IMR-90 (cell line): ENCODE measurements around the gene STOML2. TPM values are rescaled to one million over a fixed set of nuclear protein-coding genes. Genes with fewer than 3 reads are reported as not detected.

Source experiments
- ATAC-seq: fragments of 200-7000 bp; cut with Tn5 transposase; 2 replicates; pipeline ENCODE4 v1.9.1; 2020; ENCODE audit warnings: low read depth, mild to moderate bottlenecking, moderate library complexity
- BruUV-seq: library from RNA; stranded (reverse); fragments of 400-500 nt; replicated peaks from 2 replicates; lab custom pipeline; 2021; lab: Mats Ljungman, UMichigan
- CTCF ChIA-PET: fragments of 300-600 bp; formaldehyde crosslinking; extraction: SDS; loops from one replicate; lab custom pipeline; 2021; ENCODE audit warnings: antibody characterized with exemption; lab: Yijun Ruan, JAX
- POLR2A ChIA-PET: fragments of 300-600 bp; sonication (Branson Sonifier 250); formaldehyde crosslinking; loops from one replicate; lab custom pipeline; 2022; ENCODE audit warnings: antibody characterized with exemption; ENCODE audit not compliant: unreplicated experiment; lab: Charles Lee
- DNase-seq: peaks from one replicate; pipeline ENCODE4 v3.0.0; 2013
- H2AFZ ChIP-seq: replicated peaks from 2 replicates; pipeline ENCODE3; 2013; ENCODE audit warnings: low read length, mild to moderate bottlenecking; ENCODE audit not compliant: poor library complexity
- H2AK5ac ChIP-seq: 2 replicates; pipeline ENCODE4 v1.6.1; 2013; ENCODE audit warnings: low read depth, low read length, inconsistent platforms
- H2AK9ac ChIP-seq: replicated peaks from 2 replicates; pipeline ENCODE3; 2013; ENCODE audit warnings: mild to moderate bottlenecking, low read depth, low read length, moderate library complexity; ENCODE audit not compliant: poor library complexity
- H2BK120ac ChIP-seq: 2 replicates; pipeline ENCODE4 v1.6.1; 2013; ENCODE audit warnings: low read depth, low read length, inconsistent platforms
- H2BK15ac ChIP-seq: 3 replicates; pipeline ENCODE4 v1.6.1; 2013; ENCODE audit warnings: low read depth, low read length, inconsistent platforms
- H2BK20ac ChIP-seq: 2 replicates; pipeline ENCODE4 v1.6.1; 2013; ENCODE audit warnings: low read depth, mild to moderate bottlenecking, inconsistent platforms, low read length, moderate library complexity
- H2BK5ac ChIP-seq: 2 replicates; pipeline ENCODE4 v1.6.1; 2013; ENCODE audit warnings: mild to moderate bottlenecking, low read depth, low read length, inconsistent platforms; ENCODE audit not compliant: poor library complexity, severe bottlenecking
- H3K14ac ChIP-seq: replicated peaks from 2 replicates; pipeline ENCODE4 v1.6.1; 2013; ENCODE audit warnings: low read depth, low read length, inconsistent platforms
- H3K18ac ChIP-seq: 2 replicates; pipeline ENCODE4 v1.6.1; 2013; ENCODE audit warnings: low read depth, low read length, control low read depth
- H3K23ac ChIP-seq: 2 replicates; pipeline ENCODE4 v1.6.1; 2013; ENCODE audit warnings: low read depth, low read length, inconsistent platforms
- H3K27ac ChIP-seq: 2 replicates; pipeline ENCODE4 v1.5.1; 2013; ENCODE audit warnings: mild to moderate bottlenecking, control low read depth, low read length; ENCODE audit not compliant: insufficient read depth
- H3K27me3 ChIP-seq: 2 replicates; pipeline ENCODE4 v1.6.1; 2013; ENCODE audit warnings: low read length; ENCODE audit not compliant: control insufficient read depth, insufficient read depth
- H3K36me3 ChIP-seq: 2 replicates; pipeline ENCODE4 v1.6.1; 2013; ENCODE audit warnings: low read length, mixed read lengths; ENCODE audit not compliant: control insufficient read depth, insufficient read depth
- H3K4ac ChIP-seq: 2 replicates; pipeline ENCODE4 v1.6.1; 2013; ENCODE audit warnings: low read depth, low read length, inconsistent platforms
- H3K4me1 ChIP-seq: 2 replicates; pipeline ENCODE4 v1.6.1; 2013; ENCODE audit warnings: low read length, mixed read lengths; ENCODE audit not compliant: control insufficient read depth, insufficient read depth
- H3K4me2 ChIP-seq: 2 replicates; pipeline ENCODE4 v1.6.1; 2013; ENCODE audit warnings: low read depth, mild to moderate bottlenecking, control low read depth, low read length, moderate library complexity
- H3K4me3 ChIP-seq: 2 replicates; pipeline ENCODE4 v1.5.1; 2013; ENCODE audit warnings: low read depth, mild to moderate bottlenecking, control low read depth, low read length, moderate library complexity; ENCODE audit not compliant: insufficient read depth
- H3K56ac ChIP-seq: 2 replicates; pipeline ENCODE4 v1.6.1; 2013; ENCODE audit warnings: low read length, inconsistent platforms; ENCODE audit not compliant: insufficient read depth; ENCODE audit errors: extremely low read depth
- H3K79me1 ChIP-seq, 2 experiments: 2 replicates each; pipeline ENCODE4 v1.6.1; 2013; ENCODE audit warnings: low read length in 2 of 2, inconsistent platforms in 1 of 2, low read depth in 1 of 2
- H3K9ac ChIP-seq: 2 replicates; pipeline ENCODE4 v1.6.1; 2013; ENCODE audit warnings: low read depth, low read length, control low read depth
- H3K9me1 ChIP-seq: 2 replicates; pipeline ENCODE4 v1.6.1; 2013; ENCODE audit warnings: low read length, inconsistent platforms; ENCODE audit not compliant: insufficient read depth
- H3K9me3 ChIP-seq: 2 replicates; pipeline ENCODE4 v1.6.1; 2013; ENCODE audit warnings: low read length; ENCODE audit not compliant: control insufficient read depth, insufficient read depth
- H4K20me1 ChIP-seq: 2 replicates; pipeline ENCODE4 v1.6.1; 2013; ENCODE audit warnings: low read length, inconsistent platforms; ENCODE audit not compliant: insufficient read depth
- H4K5ac ChIP-seq: 2 replicates; pipeline ENCODE4 v1.6.1; 2013; ENCODE audit warnings: mild to moderate bottlenecking, low read depth, low read length, control low read depth
- H4K8ac ChIP-seq, 2 experiments: 2 replicates each; pipeline ENCODE4 v1.6.1; 2013; ENCODE audit warnings: low read depth in 2 of 2, low read length in 2 of 2, control low read depth in 1 of 2, inconsistent platforms in 1 of 2
- H4K91ac ChIP-seq: 2 replicates; pipeline ENCODE4 v1.6.1; 2013; ENCODE audit warnings: low read depth, low read length, inconsistent platforms; ENCODE audit not compliant: insufficient read depth
- BHLHE40 ChIP-seq: fragments of 150-350 bp; IDR thresholded peaks from 2 replicates; pipeline ENCODE4 v1.6.1; 2016; ENCODE audit warnings: mild to moderate bottlenecking, low read depth, low read length
- CHD1 ChIP-seq: IDR thresholded peaks from 2 replicates; pipeline ENCODE4 v1.6.1; 2012; ENCODE audit warnings: low read depth, low read length, improper control_type of control experiment
- MAFK ChIP-seq: IDR thresholded peaks from 2 replicates; pipeline ENCODE4 v1.6.1; 2012; ENCODE audit warnings: low read depth, low read length, improper control_type of control experiment
- MAZ ChIP-seq: IDR thresholded peaks from 2 replicates; pipeline ENCODE4 v1.6.1; 2012; ENCODE audit warnings: low read depth, mild to moderate bottlenecking, low read length, improper control_type of control experiment, moderate library complexity, borderline replicate concordance
- MXI1 ChIP-seq: IDR thresholded peaks from 2 replicates; pipeline ENCODE4 v1.6.1; 2012; ENCODE audit warnings: low read depth, mild to moderate bottlenecking, low read length, moderate library complexity, borderline replicate concordance
- NFE2L2 ChIP-seq: fragments of 150-350 bp; IDR thresholded peaks from 2 replicates; pipeline ENCODE4 v1.6.1; 2016; ENCODE audit warnings: low read depth, mild to moderate bottlenecking, low read length
- USF2 ChIP-seq: fragments of 150-350 bp; IDR thresholded peaks from 2 replicates; pipeline ENCODE4 v1.6.1; 2017; ENCODE audit warnings: mild to moderate bottlenecking, antibody characterized with exemption, low read length, low read depth
- WGBS, 2 experiments: methylation state at CpG; one replicate each; pipeline versions ENCODE4 v1.1.5 to v1.1.7; 2013; ENCODE audit warnings: missing lambda C conversion rate in 2 of 2; ENCODE audit not compliant: insufficient read length in 1 of 2; ENCODE audit errors: extremely low coverage in 2 of 2; 5-methylcytosine and 5-hydroxymethylcytosine counted together
- dilution Hi-C: fragments of 300-500 bp; cut with HindIII; formaldehyde crosslinking; loops from one replicate; pipeline ENCODE4 v1.14.3; 2018; ENCODE audit warnings: low sequenced_read_pairs; ENCODE audit not compliant: unreplicated experiment
- in situ Hi-C: fragments of 300-500 bp; cut with MboI; formaldehyde crosslinking; loops from 3 replicates; pipeline ENCODE4 v1.14.3; 2019; ENCODE audit warnings: low sequenced_read_pairs, inconsistent platforms, mixed read lengths
- intact Hi-C: fragments of 100-400 bp; cut with micrococcal nuclease; formaldehyde crosslinking; loops from 2 replicates; pipeline ENCODE4 v1.10.0; 2022
- polyA plus RNA-seq, 3 experiments: library from polyadenylated mRNA; depleted of rRNA; stranded (reverse); fragments of >200 nt; gene quantifications; 2 replicates each; pipeline ENCODE4 v1.2.3, GENCODE V29; 2012; ENCODE audit warnings: low replicate concordance in 1 of 3
- total RNA-seq: library from RNA; depleted of rRNA; stranded (reverse); fragments of >200 nt; gene quantifications from 2 replicates; pipeline ENCODE4 v1.2.3, GENCODE V29; 2012

STOML2 gene
- total and polyA plus RNA-seq, 2 of the 4 experiments (the other 2 are of a cell fraction) = 177 to 250 TPM

- Histone ChIP-seq H3K4me3 (peak within 1 kb of the TSS; percentile 88), H4K5ac (peak within 1 kb of the TSS; percentile 76), H4K91ac (peak within 1 kb of the TSS; percentile 94), H2AK9ac (peak within 1 kb of the TSS; percentile 99), H4K20me1 (peaks cover 8% of the 10 kb centered on the region; the same call in 1 of the 2 replicates), H2AK5ac (peak within 1 kb of the TSS; percentile 90), H3K4me1 (peaks cover 16% of the 10 kb centered on the region), H2AFZ (peak within 1 kb of the TSS; percentile 91), H2BK5ac (peak within 1 kb of the TSS; percentile 87), H4K8ac (peak within 1 kb of the TSS; percentile 76 to 77), H3K4me2 (peak within 1 kb of the TSS; percentile 98), H2BK120ac (peak within 1 kb of the TSS; percentile 83), H2BK20ac (peak within 1 kb of the TSS; percentile 57), H3K14ac (peak within 1 kb of the TSS; percentile 94), H3K79me1 (peaks cover 11 to 33% of the 10 kb centered on the region in 2 experiments; a peak in 3 of 4 replicates), H3K36me3 (no peaks in the 10 kb centered on the region), H3K23ac (peak within 1 kb of the TSS; percentile 73), H3K9me1 (no peaks in the 10 kb centered on the region; the same call in 1 of the 2 replicates), H3K4ac (peak within 1 kb of the TSS; percentile 86), H3K27me3 (no peaks in the 10 kb centered on the region), H3K9me3 (no peaks in the 10 kb centered on the region), H3K18ac (peak within 1 kb of the TSS; percentile 26), H3K56ac (peak within 1 kb of the TSS; percentile 84; the same call in 1 of the 2 replicates), H3K9ac (peak within 1 kb of the TSS; percentile 80), H2BK15ac (peak within 1 kb of the TSS; percentile 92; the same call in 1 of the 3 replicates), H3K27ac (peak within 1 kb of the TSS; percentile 85)
- ChIA-PET POLR2A (no interaction called here), CTCF (interaction anchor here (0.6 to 1.2 kb wide), 3 partner anchors 78 to 438 kb away, joined by 3 to 6 read pairs (median 5); no protein-coding TSS in a partner anchor)
- in situ Hi-C loops (loop anchor here (5.0 kb wide), 2 partner anchors 361 to 436 kb away; no protein-coding TSS in a partner anchor), intact Hi-C loops (loop anchor here (1.0 to 5.0 kb wide), 7 partner anchors 46 to 486 kb away; partner anchors contain the start of gene UNC13B), dilution Hi-C loops (no loop called here)
- DNase-seq (peak; percentile 93), ATAC-seq (peak; percentile 46)
- peak; percentile 71 for TF ChIP-seq MAZ
- TF ChIP-seq MAFK = no peak
- TF ChIP-seq CHD1 = no peak
- TF ChIP-seq NFE2L2 = no peak
- peak; percentile 93 for TF ChIP-seq BHLHE40
- TF ChIP-seq USF2 = peak; percentile 88
- TF ChIP-seq MXI1 = peak; percentile 91
- no TSS peak for BruUV-seq
- WGBS, 2 experiments = 0% methylated on average over 3 of the region's 54 CpGs; no CpG with 5 or more reads in 1 of the 2 experiments
These were observed 13.0 kb upstream of the STOML2 start, which contains the start of gene ATOSB for GRCh38 chr9:35115680-35116538. TSS of gene ATOSB (minus strand) at chr9:35115862. CDS start at chr9:35108274, 7,588 bp downstream.
